Gastrocnemius medialis (tissue), 4 donors: Measurements from ENCODE around the gene MSI2. TPM values are rescaled to one million over a fixed set of nuclear protein-coding genes. Genes with fewer than 3 reads are reported as not detected.

Source experiments
- ATAC-seq, 2 donors: fragments of 150-250 bp; one replicate each; pipeline ENCODE4 v1.9.1; 2016
- DNase-seq, 2 donors: peaks; one replicate each; pipeline ENCODE4 v3.0.0-alpha.2; 2019
- H3K27ac ChIP-seq, 4 donors: fragments of 200-600 bp; sonication (generic); 1 replicate in 1 of 4; 2 replicates in 3 of 4; pipeline ENCODE4 v1.5.1; 2016 to 2018; ENCODE audit warnings: mild to moderate bottlenecking in 2 of 4, moderate library complexity in 1 of 4
- H3K27me3 ChIP-seq, 3 donors: fragments of 200-600 bp; sonication (generic) in 2 of 3; 1 replicate in 1 of 3; 2 replicates in 2 of 3; pipeline versions ENCODE4 v1.5.1 to v1.6.0; 2016 to 2019; ENCODE audit warnings: mild to moderate bottlenecking in 1 of 3, moderate library complexity in 1 of 3
- H3K36me3 ChIP-seq, 2 donors: fragments of 200-600 bp; sonication (generic) in 1 of 2; one replicate each; pipeline ENCODE4 v1.5.1; 2017 to 2018
- H3K4me1 ChIP-seq, 2 donors: fragments of 200-600 bp; sonication (generic) in 1 of 2; one replicate each; pipeline ENCODE4 v1.5.1; 2016 to 2017; ENCODE audit warnings: mild to moderate bottlenecking in 2 of 2
- H3K4me3 ChIP-seq, 4 donors: fragments of 200-600 bp; sonication (generic) in 3 of 4; 1 replicate in 1 of 4; 2 replicates in 3 of 4; pipeline ENCODE4 v1.5.1; 2016 to 2019; ENCODE audit warnings: mild to moderate bottlenecking in 2 of 4
- H3K9me3 ChIP-seq, 3 donors: fragments of 200-600 bp; sonication (generic) in 2 of 3; 1 replicate in 1 of 3; 2 replicates in 2 of 3; pipeline ENCODE4 v1.5.1; 2016 to 2019
- POLR2A ChIP-seq, 2 donors: fragments of 450-650 bp; IDR thresholded peaks; one replicate each; pipeline ENCODE4 v1.6.1; 2017; ENCODE audit warnings: antibody characterized with exemption in 2 of 2, mild to moderate bottlenecking in 2 of 2, moderate library complexity in 2 of 2
- in situ Hi-C, 4 donors: fragments of 200-750 bp; cut with MboI; loops; one replicate each; pipeline versions ENCODE4 v1.15.0 to v1.8.0; 2017; ENCODE audit warnings: low sequenced_read_pairs in 4 of 4
- intact Hi-C: fragments of 100-400 bp; cut with DNase I; formaldehyde crosslinking; loops from one replicate; pipeline ENCODE4 v1.15.1; 2023; ENCODE audit warnings: low total_unique reads
- total RNA-seq, 4 donors: library from RNA; depleted of rRNA; stranded (reverse); fragments of >200 nt; gene quantifications; one replicate each; pipeline versions ENCODE4 v1.1.0 to v1.2.3, GENCODE V29; 2016
- TF ChIP-seq, protein P1 (sequence below), 5 experiments: fragments of 450-650 bp in 3 of 5; fragments of 200-600 bp in 2 of 5; sonication (generic) in 2 of 5; IDR thresholded peaks in 4 of 5; conservative IDR thresholded peaks in 1 of 5; 1 replicate in 4 of 5; 2 replicates in 1 of 5; pipeline ENCODE4 v1.5.1; 2016 to 2019; ENCODE audit warnings: antibody characterized with exemption in 5 of 5, mild to moderate bottlenecking in 3 of 5, moderate library complexity in 3 of 5

The MSI2 gene
- total RNA-seq, 4 donors from 2014 or later, result 33.1 to 66.2 (median 48.5) TPM

DNA sequence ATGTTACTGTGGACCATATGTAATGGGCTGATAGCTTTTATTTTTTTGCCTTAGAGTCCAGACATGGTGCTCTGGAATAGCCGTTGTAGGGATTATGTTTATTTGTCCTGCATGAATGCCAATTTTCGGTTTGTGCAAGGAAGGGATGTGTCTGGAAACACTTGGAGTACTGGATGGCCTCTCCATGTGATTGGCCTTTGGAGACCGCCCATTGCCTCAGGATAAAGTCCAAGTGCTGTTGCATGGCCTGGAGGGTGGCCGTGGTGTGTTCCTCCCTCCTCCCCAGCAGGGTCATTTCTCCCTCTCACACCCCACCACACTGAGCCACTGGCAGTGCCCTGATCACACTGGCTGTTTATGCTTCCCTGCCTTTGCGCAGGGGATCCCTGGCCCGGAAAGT lies 93.9 kb downstream of the MSI2 start:
- in situ Hi-C loops, result no loop called here
- no peak for DNase-seq
- Histone ChIP-seq H3K9me3 (no peaks in the 10 kb centered on the region), H3K36me3 (peaks cover 0 to 6% of the 10 kb centered on the region in 2 donors), H3K27ac (no peak overlapping the region), H3K27me3 (no peaks in the 10 kb centered on the region), H3K4me3 (no peak overlapping the region), H3K4me1 (peaks cover 29 to 33% of the 10 kb centered on the region in 2 donors)
- intact Hi-C loops, result no loop called here
- no peak for TF ChIP-seq POLR2A (IDR thresholded peaks at IDR 0.05)
- TF ChIP-seq, protein P1, sequence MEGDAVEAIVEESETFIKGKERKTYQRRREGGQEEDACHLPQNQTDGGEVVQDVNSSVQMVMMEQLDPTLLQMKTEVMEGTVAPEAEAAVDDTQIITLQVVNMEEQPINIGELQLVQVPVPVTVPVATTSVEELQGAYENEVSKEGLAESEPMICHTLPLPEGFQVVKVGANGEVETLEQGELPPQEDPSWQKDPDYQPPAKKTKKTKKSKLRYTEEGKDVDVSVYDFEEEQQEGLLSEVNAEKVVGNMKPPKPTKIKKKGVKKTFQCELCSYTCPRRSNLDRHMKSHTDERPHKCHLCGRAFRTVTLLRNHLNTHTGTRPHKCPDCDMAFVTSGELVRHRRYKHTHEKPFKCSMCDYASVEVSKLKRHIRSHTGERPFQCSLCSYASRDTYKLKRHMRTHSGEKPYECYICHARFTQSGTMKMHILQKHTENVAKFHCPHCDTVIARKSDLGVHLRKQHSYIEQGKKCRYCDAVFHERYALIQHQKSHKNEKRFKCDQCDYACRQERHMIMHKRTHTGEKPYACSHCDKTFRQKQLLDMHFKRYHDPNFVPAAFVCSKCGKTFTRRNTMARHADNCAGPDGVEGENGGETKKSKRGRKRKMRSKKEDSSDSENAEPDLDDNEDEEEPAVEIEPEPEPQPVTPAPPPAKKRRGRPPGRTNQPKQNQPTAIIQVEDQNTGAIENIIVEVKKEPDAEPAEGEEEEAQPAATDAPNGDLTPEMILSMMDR (IDR thresholded peaks at IDR 0.05 in 4 of 5, conservative IDR thresholded peaks at IDR 0.05 in 1 of 5), result no peak
- peak in 1 of 2 donors; percentile 21 for ATAC-seq

DNA sequence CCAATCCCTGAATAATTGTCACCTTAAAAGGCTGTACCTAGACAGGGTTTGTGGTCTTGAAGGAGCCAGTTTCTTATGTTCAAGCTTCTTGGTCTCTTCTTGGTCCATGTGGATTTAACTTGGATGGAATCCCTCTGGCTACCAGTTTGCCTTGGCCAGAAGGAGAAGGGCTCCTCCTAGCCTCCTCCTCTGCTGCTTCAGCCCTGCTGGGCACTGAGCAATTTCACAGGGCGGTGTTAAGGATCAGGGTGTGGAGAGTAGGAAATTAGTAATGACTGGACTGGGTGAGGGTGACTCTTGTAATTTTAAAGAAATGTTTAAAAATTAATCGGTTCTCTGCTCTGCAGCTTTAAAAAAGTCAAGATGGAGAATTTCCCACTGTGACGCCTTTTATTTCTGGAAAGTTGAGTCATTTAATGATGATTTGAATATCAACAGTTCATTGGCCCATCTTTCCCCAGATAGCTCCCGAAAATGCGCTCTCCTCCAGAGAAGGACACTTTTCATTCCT lies 96.4 kb downstream of the MSI2 start:
- DNase-seq (no peak), ATAC-seq (no peak)
- Histone ChIP-seq H3K27ac (peak overlapping the region in 3 of 4 donors; percentile 7 to 90 (median 85)), H3K27me3 (no peaks in the 10 kb centered on the region), H3K4me1 (peaks cover 50 to 52% of the 10 kb centered on the region in 2 donors), H3K9me3 (no peaks in the 10 kb centered on the region), H3K4me3 (no peak overlapping the region), H3K36me3 (peaks cover 0 to 4% of the 10 kb centered on the region in 2 donors)
- TF ChIP-seq, protein P1 (IDR thresholded peaks at IDR 0.05 in 4 of 5, conservative IDR thresholded peaks at IDR 0.05 in 1 of 5), result no peak
- intact Hi-C loops, result no loop called here
- in situ Hi-C loops, result no loop called here

DNA sequence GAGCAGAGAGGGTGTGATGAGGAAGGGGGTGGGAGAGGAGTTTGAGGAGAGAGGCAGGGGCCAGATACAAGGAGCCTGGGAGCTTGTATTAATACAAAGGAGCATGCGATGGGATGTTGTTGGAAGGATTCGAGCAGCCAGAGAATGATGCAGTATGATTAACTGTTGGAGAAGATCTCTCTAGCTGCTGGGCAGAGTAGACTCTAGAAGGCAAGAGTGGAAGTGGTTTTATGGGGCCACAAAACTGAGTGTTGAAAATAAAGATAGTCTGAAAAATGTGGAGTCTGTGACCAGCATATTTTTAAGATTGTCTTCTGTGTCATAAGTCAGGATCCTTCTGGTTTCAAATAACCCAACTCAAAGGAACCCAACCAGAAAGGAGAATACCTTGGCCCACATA lies 98.3 kb downstream of the MSI2 start:
- no peak overlapping the region for H3K4me3 ChIP-seq
- TF ChIP-seq, protein P1 (IDR thresholded peaks at IDR 0.05 in 4 of 5, conservative IDR thresholded peaks at IDR 0.05 in 1 of 5), result no peak
- no peak for TF ChIP-seq POLR2A (IDR thresholded peaks at IDR 0.05)
- intact Hi-C loops (loop anchor here (5.0 kb wide), 1 partner anchor 88 kb away; no protein-coding TSS in a partner anchor), in situ Hi-C loops (no loop called here)
- no peaks in the 10 kb centered on the region for H3K36me3 ChIP-seq
- DNase-seq (no peak), ATAC-seq (no peak)
- no peaks in the 10 kb centered on the region for H3K27me3 ChIP-seq
- H3K27ac ChIP-seq, result peak overlapping the region; percentile 85 to 90 (median 88)
- H3K9me3 ChIP-seq, result no peaks in the 10 kb centered on the region
- H3K4me1 ChIP-seq, result peaks cover 57 to 62% of the 10 kb centered on the region in 2 donors

DNA sequence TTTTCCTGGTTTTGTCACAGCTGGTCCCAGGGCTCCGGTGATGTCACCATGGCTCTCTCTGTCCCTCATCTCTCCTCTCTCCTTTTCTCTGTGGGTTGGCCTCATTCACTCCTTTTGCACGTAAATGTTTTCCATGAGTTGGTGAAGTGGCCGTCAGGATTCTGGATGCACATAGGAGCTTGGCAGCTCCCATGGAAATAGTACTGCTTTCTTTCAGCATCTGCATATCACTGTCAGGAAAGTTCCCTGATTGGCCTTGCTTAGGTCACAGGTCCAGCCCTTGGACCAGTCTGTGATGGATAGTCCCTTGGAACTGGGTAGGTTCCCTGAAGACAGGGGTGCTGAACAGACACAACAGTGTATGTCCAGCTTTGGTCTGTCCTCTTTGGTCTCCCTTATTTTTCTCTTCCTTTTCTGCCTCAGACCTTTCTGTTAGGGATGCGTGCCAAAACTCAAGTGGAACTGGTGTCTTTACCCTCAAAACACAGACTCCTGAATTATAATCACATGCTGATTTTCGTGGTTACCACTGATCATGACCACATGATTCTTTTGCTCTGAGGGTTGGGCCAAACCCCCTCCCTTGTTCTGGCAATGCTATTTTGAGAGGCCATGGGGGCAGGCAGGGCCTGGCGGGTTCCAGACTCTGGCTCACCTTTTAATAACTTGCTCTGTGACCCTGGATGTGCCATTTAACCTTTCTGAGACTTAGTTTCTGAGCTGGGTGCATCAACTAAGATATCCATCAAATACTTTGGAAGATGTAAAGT lies 99.0 kb downstream of the MSI2 start:
- DNase-seq (no peak), ATAC-seq (no peak)
- Histone ChIP-seq H3K4me3 (no peak overlapping the region), H3K36me3 (no peaks in the 10 kb centered on the region), H3K27me3 (no peaks in the 10 kb centered on the region), H3K4me1 (peaks cover 62 to 63% of the 10 kb centered on the region in 2 donors), H3K9me3 (no peaks in the 10 kb centered on the region), H3K27ac (peak overlapping the region; percentile 85 to 90 (median 88))
- TF ChIP-seq, protein P1 (IDR thresholded peaks at IDR 0.05 in 4 of 5, conservative IDR thresholded peaks at IDR 0.05 in 1 of 5), result no peak
- no peak for TF ChIP-seq POLR2A (IDR thresholded peaks at IDR 0.05)
- intact Hi-C loops, result loop anchor here (5.0 kb wide), 1 partner anchor 87 kb away; no protein-coding TSS in a partner anchor
- in situ Hi-C loops, result no loop called here
